Colonic mucosa (tissue), 4 donors: ENCODE measurements around the gene DONSON. TPM values are rescaled to one million over a fixed set of nuclear protein-coding genes. Genes with fewer than 3 reads are reported as not detected.
A peak's percentile ranks its signal among the peaks of the same experiment; 100 is the strongest.

Source experiments
- DNase-seq: peaks from one replicate; pipeline ENCODE4 v3.0.0-alpha.2; 2020
- H3K27ac ChIP-seq: fragments of 200-600 bp; one replicate; pipeline ENCODE4 v1.8.0; 2021
- H3K27me3 ChIP-seq: fragments of 200-600 bp; one replicate; pipeline ENCODE4 v1.8.0; 2021
- H3K36me3 ChIP-seq: fragments of 200-600 bp; one replicate; pipeline ENCODE4 v1.8.0; 2021
- H3K4me1 ChIP-seq: fragments of 200-600 bp; one replicate; pipeline ENCODE4 v1.8.0; 2021; ENCODE audit warnings: mild to moderate bottlenecking
- H3K4me3 ChIP-seq: fragments of 200-600 bp; one replicate; pipeline ENCODE4 v1.8.0; 2021
- H3K9ac ChIP-seq, 2 donors: one replicate each; pipeline ENCODE4 v1.7.0; 2013; ENCODE audit warnings: control low read depth in 2 of 2, low read depth in 2 of 2, low read length in 2 of 2
- H3K9me3 ChIP-seq: fragments of 200-600 bp; one replicate; pipeline ENCODE4 v1.8.0; 2021
- CTCF ChIP-seq: fragments of 200-600 bp; IDR thresholded peaks from one replicate; pipeline ENCODE4 v1.8.0; 2022; ENCODE audit warnings: antibody characterized with exemption, mild to moderate bottlenecking
- intact Hi-C: fragments of 100-400 bp; cut with DNase I; formaldehyde crosslinking; loops from one replicate; pipeline ENCODE4 v1.14.1; 2022
- total RNA-seq, 2 donors: library from RNA; stranded (reverse); fragmentation: NEBNext Ultra II Directional in 1 of 2; extraction: Animal tissue kit (Norgen Biotek cat#: 25700) in 1 of 2; gene quantifications; one replicate each; pipeline ENCODE4 v1.2.1, GENCODE V29; 2021
- donor health status: healthy.
- donor health status: DM: no; HTN: no; CAD: no.
- donor health status: DM: no; HTN: no; CAD: no.

DONSON gene
- total RNA-seq, 2 donors from 2014 or later, result 7.7 to 21.7 TPM

GRCh38 chr21:33549848-33550771, 38.4 kb downstream of the DONSON start:
- H3K9me3 ChIP-seq, result no peaks in the 10 kb centered on the region
- H3K4me1 ChIP-seq, result peaks cover 5% of the 10 kb centered on the region
- peaks cover 32% of the 10 kb centered on the region for H3K36me3 ChIP-seq
- DNase-seq, result no peak
- TF ChIP-seq CTCF, result no peak
- no peak overlapping the region for H3K9ac ChIP-seq
- no peak overlapping the region for H3K4me3 ChIP-seq
- intact Hi-C loops, result no loop called here
- H3K27ac ChIP-seq, result no peak overlapping the region
- H3K27me3 ChIP-seq, result no peaks in the 10 kb centered on the region

- Histone ChIP-seq H3K27me3 (no peaks in the 10 kb centered on the region), H3K4me3 (no peak overlapping the region), H3K36me3 (peaks cover 17% of the 10 kb centered on the region), H3K4me1 (peaks cover 7% of the 10 kb centered on the region), H3K27ac (no peak overlapping the region), H3K9me3 (no peaks in the 10 kb centered on the region), H3K9ac (no peak overlapping the region)
- intact Hi-C loops, result no loop called here
- no peak for TF ChIP-seq CTCF
- DNase-seq, result no peak
Observed at GRCh38 chr21:33546086-33546485, 42.4 kb downstream of the DONSON start.

GRCh38 chr21:33544451-33545195, 43.9 kb downstream of the DONSON start:
- H3K9ac ChIP-seq, result no peak overlapping the region
- peaks cover 2% of the 10 kb centered on the region for H3K36me3 ChIP-seq
- peak overlapping the region; percentile 59 for H3K4me3 ChIP-seq
- H3K4me1 ChIP-seq, result peaks cover 10% of the 10 kb centered on the region
- no peaks in the 10 kb centered on the region for H3K9me3 ChIP-seq
- intact Hi-C loops, result loop anchor here (5.0 kb wide), 2 partner anchors 43 to 62 kb away; partner anchors contain the start of gene DONSON
- H3K27ac ChIP-seq, result no peak overlapping the region
- no peak for TF ChIP-seq CTCF
- DNase-seq, result no peak
- no peaks in the 10 kb centered on the region for H3K27me3 ChIP-seq

- peak; percentile 81 for DNase-seq
- intact Hi-C loops, result loop anchor here (5.0 kb wide), 2 partner anchors 44 to 61 kb away; partner anchors contain the start of gene DONSON
- H3K9me3 ChIP-seq, result no peaks in the 10 kb centered on the region
- H3K27ac ChIP-seq, result peak overlapping the region; percentile 99
- TF ChIP-seq CTCF, result no peak
- peak overlapping the region; percentile 83 to 99 for H3K9ac ChIP-seq
- H3K4me1 ChIP-seq, result peaks cover 10% of the 10 kb centered on the region
- H3K36me3 ChIP-seq, result no peaks in the 10 kb centered on the region
- no peaks in the 10 kb centered on the region for H3K27me3 ChIP-seq
- peak overlapping the region; percentile 59 for H3K4me3 ChIP-seq
Observed at GRCh38 chr21:33543505-33544129, 44.9 kb downstream of the DONSON start.
